NK-92 (cell line): ENCODE measurements around the gene SF3A2.

ENCODE experiments used
- DNase-seq: peaks from one replicate; lab custom pipeline; 2025; ENCODE audit not compliant: unreplicated experiment; lab: John Stamatoyannopoulos, UW

The SF3A2 gene

DNA sequence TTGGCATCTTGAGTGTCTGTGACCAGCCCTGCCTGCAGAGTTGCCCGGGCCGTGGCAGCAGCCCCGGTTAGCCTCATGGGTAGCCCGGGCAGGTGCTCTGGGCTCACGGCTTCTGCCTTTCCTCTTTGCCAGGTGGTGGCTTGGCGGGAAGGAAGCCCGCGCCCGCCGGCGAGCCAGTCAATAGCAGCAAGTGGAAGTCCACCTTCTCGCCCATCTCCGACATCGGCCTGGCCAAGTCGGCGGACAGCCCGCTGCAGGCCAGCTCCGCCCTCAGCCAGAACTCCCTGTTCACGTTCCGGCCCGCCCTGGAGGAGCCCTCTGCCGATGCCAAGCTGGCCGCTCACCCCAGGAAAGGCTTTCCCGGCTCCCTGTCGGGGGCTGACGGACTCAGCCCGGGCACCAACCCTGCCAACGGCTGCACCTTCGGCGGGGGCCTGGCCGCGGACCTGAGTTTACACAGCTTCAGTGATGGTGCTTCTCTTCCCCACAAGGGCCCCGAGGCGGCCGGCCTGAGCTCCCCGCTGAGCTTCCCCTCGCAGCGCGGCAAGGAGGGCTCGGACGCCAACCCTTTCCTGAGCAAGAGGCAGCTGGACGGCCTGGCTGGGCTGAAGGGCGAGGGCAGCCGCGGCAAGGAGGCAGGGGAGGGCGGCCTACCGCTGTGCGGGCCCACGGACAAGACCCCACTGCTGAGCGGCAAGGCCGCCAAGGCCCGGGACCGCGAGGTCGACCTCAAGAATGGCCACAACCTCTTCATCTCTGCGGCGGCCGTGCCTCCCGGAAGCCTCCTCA, 10.4 kb upstream of the SF3A2 start:
- no peak for DNase-seq

DNA sequence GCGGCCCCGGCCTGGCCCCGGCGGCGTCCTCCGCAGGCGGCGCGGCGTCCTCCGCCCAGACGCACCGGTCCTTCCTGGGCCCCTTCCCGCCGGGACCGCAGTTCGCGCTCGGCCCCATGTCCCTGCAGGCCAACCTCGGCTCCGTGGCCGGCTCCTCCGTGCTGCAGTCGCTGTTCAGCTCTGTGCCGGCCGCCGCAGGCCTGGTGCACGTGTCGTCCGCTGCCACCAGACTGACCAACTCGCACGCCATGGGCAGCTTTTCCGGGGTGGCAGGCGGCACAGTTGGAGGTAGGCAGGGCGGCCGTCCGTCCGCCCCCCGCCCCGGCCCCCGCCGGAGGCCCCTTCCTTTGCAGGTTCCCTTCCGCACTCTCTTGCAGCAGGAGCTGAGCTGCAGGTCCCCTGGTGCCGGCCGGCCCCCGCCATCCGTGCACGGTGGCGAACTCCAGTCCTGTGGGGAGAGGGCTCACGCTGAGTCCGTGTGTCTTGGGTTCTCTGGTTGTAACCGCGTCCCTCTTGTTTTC, 9.7 kb upstream of the SF3A2 start:
- DNase-seq = no peak

DNA sequence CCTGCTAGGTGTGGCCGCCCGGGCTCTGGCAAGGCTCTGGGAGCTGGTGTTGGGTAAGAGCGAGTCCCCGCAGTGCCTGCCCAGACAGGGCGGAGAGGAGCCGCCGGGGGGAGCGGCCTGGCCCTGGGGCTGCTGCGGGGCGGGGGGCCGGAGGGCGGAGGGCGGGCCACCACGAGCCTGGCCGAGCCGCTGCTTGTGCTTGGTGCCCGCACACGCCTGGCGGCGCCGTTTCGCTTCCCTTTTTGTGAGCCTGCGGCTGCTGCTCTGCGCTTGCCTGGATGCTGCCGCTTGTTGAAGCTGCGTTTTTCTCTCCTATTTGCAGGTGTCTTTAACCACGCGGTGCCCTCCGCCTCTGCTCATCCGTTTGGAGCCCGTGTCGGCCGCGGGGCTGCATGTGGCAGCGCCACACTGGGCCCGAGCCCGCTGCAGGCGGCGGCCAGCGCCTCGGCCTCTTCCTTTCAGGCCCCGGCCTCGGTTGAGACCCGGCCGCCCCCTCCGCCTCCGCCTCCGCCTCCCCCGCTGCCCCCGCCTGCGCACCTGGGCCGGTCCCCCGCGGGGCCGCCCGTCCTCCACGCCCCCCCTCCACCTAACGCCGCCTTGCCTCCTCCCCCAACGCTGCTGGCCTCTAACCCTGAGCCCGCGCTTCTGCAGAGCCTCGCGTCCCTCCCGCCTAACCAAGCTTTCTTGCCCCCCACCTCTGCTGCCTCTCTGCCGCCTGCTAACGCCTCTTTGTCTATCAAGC, 9.0 kb upstream of the SF3A2 start:
- DNase-seq = no peak

DNA sequence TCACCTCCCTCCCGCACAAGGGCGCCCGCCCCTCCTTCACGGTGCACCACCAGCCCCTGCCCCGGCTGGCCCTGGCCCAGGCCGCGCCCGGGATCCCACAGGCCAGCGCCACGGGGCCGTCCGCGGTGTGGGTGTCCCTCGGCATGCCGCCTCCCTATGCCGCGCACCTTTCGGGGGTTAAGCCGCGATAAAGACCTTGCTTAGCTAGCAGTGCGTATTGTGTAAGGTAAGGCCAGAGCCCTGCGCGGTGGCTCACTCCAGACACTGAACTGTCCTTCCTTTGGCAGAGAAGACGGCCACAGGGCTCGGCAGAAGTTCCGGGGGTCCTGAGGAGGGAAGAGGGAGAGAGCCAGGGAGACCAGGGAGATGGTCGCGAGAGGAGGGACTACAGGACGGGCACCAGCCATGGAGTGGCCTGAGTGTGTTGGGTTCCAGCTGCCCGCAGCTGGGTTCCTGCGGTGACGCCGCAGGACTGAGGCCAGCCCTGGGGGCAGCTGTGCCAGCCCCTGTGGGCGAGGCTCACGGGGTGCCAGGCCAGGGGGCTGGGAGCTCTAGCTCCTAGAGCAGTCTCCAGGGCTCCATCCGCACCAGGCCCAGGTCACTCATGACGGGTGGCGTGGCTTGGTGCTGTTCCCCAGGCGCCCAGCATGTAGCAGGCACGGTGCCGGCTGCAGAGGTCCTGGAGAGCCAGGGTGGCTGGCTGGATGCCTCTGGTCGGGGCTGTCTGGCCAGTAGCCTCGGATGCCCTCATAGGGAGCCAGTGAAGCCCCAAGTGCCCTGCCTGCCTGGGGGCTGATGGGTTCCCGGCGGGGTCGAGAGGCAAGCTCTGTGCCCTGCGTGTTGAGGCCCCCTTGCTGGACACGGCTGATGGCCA, 8.2 kb upstream of the SF3A2 start:
- no peak for DNase-seq

DNA sequence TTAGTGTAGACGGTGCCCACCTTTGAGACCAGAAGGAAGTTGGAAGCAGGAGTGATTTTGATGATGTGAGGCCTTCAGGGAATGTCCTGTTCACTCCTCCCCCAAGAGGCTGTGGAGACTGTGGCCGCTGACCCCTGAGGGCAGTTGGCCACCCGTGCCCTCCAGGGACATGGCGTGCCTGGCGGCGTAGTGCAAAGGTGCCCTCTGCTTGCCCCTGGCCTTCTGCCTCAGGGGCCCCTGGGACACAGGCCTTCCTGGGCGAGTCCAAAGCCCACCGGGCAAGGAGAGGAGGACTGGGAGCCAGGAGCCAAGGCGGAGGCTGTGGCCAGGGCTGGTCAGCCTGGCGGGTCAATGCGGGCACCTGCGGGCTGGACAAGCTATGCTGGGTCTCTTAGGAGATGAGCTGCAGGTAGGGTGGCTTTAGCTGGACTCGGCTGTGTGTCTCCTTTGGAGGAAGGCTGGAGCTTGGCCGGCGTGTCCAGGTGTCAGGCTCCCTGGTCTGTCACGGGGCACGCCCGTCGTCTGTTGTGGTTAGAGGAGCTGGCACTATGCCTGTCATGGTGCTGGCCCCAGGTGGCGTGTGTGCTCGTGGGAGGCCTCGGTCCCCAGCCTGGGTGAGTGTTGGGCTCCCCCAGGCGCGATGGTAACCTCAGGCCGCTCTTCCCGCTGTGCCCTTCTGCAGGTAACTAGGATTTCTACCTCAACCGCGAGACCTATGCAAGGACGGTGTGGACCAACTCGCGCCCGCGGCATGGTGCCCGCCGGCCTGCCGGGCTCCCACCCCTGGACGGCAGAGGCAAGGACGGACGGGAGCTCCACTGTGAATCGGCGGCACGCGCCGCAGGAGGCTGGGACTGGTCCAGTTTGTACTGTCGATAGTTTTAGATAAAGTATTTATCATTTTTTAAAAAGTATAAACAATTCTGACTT, 7.3 kb upstream of the SF3A2 start:
- no peak for DNase-seq

DNA sequence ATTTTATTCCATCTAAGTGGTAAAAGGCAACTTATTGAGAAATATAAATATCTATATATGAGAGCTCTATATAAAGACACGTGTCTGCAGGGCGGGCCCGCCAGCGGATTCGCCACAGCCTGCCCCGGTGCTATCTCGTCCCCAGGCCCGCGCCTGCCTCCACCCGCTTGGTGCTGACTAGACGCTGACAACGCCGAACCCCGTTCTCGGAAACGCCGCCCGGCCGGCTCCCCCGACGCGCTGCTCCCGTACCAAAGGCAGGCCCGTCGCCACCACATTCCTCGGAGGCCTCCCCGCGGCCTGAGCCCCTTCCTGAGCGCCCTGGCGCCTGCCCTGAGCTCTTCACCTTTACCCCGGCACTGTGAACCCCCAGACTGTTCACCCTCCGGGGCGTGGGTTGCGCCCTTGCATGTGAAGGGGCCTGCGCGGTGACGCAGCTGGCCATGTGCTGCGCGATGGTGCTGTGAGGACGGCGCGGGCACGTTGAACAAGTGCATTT, 6.5 kb upstream of the SF3A2 start:
- no peak for DNase-seq

DNA sequence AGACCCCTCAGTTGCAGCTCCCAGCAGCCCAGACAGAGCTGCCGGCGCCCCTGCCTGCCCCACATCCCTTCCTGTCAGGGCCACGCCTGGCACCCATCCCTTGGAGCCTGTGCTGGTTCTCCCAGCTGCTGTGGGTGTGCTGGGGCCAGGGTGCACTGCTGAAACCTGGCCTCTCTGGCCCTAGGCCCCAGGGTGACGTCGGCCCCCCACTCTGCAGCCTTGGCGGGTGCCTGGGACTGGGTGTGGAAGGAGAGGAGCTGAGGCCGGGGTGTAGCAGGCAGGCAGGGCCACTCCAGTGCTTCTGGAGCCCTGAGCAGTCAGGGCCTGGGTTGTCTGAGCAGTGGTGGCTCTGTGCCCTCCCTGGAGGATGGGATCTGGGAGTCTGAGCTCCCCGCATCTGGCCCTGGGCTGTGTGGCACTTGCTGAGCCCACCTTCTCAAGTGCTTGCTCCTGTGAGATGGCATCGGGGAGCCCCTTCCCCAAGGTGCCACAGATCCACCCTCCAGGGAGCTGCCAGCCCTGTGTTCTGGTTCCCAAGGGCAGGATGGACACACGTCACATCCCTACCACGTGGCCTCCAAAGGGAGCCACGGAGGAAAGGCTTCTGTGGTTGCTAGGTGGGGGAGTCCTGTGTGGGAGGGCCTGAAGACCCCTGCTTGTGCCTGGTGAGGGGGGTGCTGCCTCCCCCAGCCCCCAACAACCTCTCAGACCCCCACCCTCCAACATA, 5.7 kb upstream of the SF3A2 start:
- no peak for DNase-seq

DNA sequence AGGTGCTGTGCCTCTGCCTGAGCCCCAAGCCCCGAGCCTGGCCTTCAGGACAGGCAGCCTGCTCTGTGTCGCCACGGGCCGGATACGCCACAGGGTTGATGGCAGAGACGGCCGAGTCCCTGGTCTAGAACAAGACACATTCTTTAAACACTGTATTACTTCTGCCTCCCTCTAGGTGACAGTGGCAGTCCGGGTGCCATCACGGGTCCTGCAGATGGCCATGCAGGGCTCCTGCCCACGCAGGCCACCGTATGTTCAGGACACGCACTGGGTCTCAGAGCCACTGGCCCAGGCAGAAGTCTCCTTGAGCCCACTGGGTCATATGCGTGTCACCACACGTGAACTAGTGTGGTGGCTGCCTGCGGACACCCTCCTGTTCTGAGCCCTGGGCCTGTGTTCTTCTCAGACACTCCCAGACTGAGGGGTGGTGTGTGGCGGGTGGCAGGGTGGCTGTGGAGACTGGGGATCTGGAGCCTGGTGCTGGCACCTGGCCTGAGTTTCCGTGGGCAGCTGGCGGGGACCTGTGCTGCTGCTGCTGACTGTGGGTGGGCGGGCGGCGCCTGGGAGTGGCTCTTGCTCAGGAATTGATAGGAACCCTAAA, 4.9 kb upstream of the SF3A2 start:
- no peak for DNase-seq

DNA sequence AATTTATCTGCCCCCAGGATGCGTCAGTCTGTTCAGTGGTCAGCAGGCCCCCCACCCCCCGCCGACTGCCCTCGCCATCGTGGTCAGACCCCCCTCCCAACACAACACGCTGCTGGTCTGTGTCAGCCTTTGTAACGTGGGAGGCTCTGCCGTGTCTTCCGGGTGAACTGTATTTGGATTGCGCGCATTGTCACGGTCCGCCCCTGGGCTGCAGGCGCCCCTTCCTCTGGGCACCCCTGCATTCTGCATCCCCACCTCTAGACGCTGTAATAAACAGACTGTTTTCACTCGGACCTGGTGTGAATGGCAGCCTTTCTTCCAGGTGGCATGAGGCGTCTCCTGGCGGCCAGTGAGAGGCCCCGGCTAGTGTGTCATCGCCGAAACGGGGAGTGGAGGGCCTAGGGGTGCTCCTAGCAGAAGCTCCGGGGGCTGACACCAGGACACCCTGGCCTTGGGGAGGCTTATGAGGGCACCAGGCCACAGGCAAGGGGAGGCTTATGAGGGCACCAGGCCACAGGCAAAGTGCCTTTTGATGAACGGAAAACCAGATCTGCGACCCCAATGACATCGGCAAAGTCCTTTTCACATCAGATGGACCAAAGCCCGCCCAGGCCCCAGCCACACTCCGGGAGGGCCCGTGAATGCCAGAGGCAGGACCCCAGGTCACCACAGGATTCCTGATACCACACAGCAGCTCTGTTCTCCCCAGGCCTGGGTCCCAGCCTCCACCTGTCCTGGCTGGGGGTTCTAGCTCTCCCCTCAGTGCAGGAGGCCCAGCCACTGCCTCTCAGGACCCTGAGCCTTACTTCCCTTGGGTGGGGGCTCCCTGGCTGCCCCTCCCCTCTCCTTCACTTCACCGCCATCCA, 4.1 kb upstream of the SF3A2 start:
- no peak for DNase-seq

DNA sequence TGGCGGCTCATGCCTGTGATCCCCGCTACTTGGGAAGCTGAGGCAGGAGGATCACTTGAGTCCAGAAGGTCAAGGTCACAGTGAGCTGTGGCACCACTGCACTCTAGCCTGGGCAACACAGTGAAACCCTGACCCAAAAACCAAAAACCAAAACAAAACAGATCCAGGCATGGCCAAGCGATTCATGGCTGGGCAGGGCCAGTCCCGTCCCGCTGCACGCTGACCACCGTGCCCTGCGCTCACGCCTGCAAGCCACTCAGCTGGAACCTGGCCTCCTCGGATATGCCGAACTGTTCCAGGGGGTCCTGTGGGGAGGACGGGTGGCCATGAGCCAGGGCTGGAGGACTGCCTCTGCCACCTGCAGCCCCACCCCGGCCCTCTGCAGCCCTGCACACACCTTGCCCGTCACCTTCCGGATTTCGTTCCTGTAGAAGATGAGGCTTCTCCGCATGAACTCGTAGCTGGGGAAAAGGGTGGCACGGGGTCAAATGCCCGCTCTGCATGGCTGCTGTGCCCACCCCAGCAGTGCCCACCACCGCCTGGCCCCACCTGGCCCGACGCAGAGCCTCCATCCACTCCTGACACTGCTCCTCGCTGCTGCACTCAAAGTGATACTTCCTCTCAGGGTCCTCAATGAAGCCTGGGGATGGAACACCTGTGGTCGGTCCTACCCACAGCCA, 2.9 kb upstream of the SF3A2 start:
- DNase-seq = no peak

DNA sequence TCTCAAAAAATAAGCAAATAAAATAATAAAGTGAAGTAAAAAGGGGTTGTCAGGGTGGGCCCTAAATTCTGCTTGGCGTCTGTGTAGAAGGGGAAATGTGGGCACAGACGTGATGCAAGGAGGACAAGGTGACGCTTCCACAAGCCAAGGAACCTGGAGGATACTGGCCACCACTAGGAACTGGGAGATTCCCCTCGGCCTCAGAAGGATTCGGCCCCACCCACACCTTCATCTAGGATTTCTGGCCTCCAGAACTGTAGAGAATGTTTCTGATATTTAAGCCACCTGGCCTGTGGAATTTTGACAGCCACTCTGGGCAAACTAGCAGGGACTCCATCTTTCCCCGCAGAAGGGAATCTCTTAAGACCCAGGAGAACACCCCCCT, 1.6 kb upstream of the SF3A2 start:
- no peak for DNase-seq

DNA sequence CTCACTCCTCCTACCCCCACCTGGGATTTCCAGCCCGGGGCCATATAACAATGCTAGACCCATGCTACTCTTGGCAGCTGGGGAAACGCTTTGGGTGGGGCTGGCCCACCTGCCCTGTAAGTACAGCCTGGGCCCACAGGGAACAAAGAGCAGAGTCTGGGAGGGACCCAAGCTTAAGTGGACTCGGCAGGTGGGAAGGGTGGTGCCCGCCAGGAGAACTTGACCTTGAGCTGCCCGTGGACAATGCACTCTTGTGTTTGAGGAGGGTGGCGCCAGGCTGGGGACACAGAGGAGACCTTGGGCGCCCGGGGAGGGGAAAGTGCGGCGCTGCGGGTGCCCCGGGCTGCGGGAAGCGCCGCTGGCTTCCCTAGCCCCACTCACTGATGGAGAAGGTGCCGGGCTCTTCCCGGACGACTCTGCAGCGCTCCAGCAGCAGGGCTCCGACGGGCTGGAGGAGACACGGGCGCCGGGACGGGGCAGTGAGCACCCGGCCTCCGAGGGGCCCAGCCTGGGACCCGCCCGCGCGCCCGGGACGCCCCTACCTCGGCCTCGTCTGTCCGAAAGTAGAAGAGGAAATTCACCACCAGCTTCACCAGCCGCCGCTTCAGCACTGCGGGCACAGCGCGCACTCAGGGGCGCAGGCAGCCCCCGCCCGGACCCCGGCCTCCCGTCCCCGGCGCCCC, 1.1 kb upstream of the SF3A2 start:
- no peak for DNase-seq

DNA sequence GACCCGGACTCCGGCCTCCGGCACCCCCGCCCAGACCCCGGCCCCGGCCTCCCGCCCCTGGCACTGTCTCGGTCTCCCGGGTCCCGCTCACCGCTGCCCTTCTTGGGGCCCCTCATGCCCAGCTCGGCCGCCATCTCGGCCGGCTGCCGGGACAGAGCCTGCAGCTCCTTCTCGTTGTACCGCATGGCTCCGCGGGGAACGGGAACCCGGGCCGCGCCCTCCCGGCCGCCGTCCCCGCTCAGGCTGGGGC, 635 bp upstream of the SF3A2 start:
- no peak for DNase-seq

DNA sequence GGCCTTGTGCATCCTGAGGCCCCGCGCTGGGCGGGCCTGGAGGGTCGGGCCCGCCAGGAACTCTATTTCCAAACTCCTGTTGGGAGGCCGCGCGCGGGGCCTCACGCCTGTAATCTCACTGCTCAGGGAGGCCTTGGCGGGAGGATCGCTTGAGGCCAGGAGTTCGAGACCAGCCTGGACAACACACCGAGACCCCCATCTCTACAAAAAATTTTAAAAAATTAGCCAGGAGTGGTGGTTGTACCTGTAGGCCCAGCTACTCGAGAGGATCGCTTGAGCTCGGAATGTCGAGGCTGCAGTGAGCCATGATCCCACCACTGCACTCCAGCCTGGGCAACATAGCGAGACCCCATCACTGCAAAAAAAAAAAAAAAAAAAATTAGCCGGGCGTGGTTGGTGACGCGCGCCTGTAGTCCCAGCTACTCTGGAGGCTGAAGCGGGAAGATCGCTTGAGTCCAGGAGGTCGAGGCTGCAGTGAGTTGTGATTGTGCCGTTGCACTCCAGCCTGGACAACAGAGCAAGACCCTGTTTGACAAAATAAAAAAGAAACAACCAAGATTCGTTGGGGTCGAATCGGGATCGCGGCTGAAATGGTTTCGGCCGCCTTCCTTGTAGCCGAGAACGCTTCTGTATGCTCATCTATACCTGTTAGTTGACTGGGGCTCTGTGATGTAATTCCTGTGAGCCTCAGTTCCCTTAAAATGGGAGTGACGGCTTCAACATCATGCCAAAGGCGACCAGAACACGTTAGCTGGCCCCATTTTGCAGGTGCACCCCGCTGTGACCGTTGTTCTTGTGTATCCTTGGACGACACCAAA, 636 bp downstream of the SF3A2 start:
- DNase-seq = no peak

DNA sequence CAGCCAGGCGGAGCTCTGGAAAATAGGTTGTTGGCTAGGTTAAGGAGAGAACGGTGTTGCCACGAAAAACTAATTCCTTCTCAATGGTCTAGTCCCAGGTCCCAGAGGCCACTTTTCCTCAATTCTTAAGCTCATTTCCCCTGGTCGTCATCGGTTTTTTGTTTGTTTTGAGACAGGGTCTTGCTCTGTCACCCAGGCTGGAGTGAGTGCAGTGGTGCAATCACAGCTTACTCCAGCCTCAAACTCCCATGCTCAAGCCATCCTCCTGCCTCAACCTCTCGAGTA, 1.2 kb downstream of the SF3A2 start:
- no peak for DNase-seq

DNA sequence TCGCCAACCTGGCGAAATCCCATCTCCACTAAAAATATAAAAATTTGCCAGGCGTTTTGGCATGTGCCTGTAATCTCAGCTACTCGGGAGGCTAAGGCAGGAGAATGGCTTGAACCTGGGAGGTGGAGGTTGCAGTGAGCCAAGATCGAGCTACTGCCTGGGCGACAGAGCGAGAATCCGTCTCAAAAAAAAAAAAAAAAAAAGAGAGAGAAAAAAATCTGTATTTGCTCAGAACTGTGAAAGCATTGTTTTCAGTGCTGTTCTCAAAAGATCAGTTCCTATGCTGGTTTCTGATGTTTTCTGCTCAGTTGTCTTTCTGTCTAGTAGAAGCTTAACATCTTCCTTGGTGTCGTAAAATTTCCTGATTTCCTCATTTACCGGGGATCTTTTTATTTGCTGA, 2.5 kb downstream of the SF3A2 start:
- no peak for DNase-seq
